ENCODE results near the gene ARSG.

DNA sequence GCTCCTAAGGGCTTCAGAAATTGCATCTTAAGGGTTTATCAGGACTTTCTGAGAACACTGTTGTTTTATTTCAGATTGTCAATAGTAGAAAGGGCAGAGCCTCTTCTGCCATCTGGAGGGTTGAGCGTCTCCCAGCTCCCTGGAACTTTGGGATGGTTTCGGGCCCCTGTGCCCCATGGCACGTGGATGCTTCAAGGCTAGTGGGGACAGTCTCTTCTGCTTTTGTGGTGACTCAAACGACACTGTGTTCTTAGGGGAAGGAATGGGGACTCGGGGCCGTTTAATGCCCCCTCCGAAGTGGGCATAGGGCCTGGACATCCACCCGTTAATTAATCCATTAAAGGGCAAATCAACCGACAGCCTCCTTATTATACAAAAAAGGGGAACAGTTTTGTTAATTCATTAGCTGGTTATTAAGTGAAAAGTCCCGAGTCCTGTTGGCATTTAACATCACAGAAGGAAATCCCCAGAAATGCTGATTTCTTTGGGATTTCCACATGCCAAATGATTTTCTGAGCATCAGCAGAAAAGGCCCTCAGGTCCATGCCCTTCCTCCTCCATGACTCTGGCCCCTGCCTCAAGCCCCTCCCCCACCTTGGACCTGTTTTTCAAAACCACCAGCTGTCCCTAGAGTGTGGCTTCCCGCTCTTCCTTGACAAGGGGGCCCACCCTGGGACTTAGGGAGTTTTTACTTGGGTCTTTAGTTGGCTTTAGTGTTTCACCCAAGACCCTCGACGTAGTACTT, 68.7 kb downstream of the ARSG start:
- TF ChIP-seq, protein P1, sequence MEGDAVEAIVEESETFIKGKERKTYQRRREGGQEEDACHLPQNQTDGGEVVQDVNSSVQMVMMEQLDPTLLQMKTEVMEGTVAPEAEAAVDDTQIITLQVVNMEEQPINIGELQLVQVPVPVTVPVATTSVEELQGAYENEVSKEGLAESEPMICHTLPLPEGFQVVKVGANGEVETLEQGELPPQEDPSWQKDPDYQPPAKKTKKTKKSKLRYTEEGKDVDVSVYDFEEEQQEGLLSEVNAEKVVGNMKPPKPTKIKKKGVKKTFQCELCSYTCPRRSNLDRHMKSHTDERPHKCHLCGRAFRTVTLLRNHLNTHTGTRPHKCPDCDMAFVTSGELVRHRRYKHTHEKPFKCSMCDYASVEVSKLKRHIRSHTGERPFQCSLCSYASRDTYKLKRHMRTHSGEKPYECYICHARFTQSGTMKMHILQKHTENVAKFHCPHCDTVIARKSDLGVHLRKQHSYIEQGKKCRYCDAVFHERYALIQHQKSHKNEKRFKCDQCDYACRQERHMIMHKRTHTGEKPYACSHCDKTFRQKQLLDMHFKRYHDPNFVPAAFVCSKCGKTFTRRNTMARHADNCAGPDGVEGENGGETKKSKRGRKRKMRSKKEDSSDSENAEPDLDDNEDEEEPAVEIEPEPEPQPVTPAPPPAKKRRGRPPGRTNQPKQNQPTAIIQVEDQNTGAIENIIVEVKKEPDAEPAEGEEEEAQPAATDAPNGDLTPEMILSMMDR (IDR thresholded peaks at IDR 0.05; ENCODE audit: insufficient read depth, low read length, poor library complexity, severe bottlenecking), result no peak
- no peak for TF ChIP-seq EZH2phosphoT487 (conservative IDR thresholded peaks at IDR 0.05; ENCODE audit: low read length)

Measured in SU-DHL-6 (cell line).